GM10266 (cell line): Measurements from ENCODE around the gene TRIM9.

Experiments
- DNase-seq: peaks from one replicate; pipeline ENCODE4 v3.0.0; 2012; ENCODE audit errors: extremely low spot score
- TF ChIP-seq, protein P1 (sequence below): IDR thresholded peaks from 2 replicates; pipeline ENCODE4 v1.5.1; 2012; ENCODE audit warnings: mild to moderate bottlenecking, low read depth; ENCODE audit not compliant: control insufficient read depth, insufficient read depth; ENCODE audit errors: missing control alignments

Gene TRIM9

DNA sequence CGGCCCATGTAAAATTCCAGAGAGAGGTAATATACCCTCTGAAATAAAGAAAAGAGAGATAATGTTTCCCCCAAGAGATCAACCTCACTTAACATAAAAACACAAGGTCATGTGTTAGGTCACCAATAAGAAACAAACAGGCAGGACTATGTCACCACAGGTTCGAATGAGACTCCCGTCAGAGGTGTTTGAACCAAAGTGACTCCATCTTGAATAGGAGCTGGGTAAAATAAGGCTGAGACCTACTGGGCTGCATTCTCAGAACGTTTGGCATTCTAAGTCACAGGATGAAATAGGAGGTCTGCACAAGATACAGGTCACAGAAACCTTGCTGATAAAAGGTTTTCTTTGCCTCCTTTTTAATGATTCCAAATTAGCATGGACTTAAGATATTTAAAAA is 157.1 kb downstream of the TRIM9 start:
- TF ChIP-seq, protein P1, sequence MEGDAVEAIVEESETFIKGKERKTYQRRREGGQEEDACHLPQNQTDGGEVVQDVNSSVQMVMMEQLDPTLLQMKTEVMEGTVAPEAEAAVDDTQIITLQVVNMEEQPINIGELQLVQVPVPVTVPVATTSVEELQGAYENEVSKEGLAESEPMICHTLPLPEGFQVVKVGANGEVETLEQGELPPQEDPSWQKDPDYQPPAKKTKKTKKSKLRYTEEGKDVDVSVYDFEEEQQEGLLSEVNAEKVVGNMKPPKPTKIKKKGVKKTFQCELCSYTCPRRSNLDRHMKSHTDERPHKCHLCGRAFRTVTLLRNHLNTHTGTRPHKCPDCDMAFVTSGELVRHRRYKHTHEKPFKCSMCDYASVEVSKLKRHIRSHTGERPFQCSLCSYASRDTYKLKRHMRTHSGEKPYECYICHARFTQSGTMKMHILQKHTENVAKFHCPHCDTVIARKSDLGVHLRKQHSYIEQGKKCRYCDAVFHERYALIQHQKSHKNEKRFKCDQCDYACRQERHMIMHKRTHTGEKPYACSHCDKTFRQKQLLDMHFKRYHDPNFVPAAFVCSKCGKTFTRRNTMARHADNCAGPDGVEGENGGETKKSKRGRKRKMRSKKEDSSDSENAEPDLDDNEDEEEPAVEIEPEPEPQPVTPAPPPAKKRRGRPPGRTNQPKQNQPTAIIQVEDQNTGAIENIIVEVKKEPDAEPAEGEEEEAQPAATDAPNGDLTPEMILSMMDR: no peak

DNA sequence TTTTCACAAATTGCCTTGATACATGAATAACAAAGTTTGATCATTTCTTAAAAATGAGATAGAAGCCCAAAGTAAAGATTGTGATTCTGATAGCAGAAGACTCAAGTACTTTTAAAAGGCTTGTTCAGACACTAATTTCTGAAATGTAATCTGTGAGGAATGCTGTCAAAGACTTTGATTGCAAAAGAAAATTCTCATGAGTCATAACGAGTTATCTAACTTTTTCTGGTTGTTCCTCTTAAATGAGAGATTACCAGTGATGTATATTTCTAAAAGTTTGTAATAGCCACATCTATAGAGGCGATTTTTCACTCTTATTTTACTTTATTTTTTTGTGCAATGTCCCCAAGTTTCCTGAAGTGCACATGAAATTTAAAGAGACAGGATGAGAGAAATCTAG is 157.6 kb downstream of the TRIM9 start:
- DNase-seq: no peak
- TF ChIP-seq, protein P1: no peak

More for the DNA sequence above, 157.1 kb downstream of the TRIM9 start:
- DNase-seq: no peak

DNA sequence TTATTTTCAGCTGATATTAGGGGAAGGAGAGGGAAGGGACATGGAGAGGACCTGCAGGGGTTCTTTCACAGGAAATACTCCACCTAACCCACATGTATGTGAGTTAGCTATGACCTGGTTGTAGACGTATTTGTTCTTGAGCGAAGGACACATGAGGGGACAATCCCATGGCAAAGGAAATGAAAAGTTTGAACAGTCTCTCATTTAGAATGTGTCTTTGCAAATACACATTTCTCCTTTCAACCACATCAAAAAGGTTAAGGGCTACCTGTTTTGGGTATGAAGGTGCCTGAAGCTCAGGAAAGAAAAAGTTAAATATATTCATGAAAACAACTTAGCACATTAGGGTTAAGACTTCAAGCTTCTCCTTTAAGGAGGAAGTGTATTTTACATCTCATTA is 158.0 kb downstream of the TRIM9 start:
- no peak for DNase-seq
- TF ChIP-seq, protein P1: no peak

DNA sequence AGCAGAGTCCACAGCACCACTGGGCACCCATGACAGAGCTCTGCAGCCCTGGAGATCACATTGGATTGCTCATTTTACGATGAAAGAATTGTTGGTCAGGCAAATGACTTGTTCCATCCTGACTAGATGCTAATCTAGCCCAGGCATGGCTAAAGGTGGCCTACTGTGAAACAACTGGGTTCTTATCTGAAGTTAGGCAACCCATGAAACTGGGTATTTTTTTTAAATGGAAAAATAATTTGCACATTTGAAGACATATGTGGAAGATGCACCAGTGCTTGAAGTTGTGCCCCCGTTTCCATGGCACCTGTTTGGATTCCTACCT is 158.9 kb downstream of the TRIM9 start:
- DNase-seq: no peak
- TF ChIP-seq, protein P1: no peak

DNA sequence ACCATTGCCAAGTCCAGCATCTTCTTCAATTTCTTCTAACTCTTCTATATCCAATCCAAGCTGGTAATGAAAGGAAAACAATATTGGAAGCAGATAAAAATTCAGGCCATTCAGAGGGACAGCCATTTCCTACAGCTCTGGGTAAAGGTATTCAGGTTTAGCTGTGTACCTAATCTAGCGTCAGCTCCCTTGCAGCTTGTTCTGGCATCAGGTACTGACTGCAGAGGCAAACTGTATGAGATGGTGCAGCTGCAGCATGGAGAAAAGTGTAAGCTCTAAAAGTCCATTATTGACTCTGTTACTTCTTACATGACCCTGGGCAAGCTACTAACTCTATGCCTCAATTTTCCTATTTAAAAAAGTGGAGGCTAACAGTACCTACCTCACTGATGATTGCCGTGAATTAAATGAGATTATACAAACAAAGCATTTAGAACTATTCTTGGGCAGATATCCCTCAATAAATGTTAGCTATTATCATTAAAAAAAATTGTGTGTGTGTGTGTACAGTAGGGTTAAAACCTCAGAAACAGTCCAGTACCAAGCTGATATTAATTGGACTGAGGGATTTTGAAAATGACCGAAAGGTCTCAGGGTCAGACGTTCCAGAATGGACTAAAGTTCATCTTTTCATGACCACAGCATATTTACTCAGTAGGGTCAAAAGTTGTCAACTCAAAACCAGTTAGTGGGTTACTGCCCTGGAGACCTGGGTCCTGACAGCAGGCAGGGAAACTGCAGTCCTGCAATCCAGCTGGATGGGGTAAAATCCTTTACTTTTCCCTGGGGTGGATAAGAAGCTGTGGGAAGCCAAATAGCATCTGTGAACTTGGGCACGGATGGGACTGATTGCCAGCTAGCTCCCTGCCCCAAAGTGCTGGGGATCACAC is 159.5 kb downstream of the TRIM9 start:
- DNase-seq: no peak
- TF ChIP-seq, protein P1: no peak

DNA sequence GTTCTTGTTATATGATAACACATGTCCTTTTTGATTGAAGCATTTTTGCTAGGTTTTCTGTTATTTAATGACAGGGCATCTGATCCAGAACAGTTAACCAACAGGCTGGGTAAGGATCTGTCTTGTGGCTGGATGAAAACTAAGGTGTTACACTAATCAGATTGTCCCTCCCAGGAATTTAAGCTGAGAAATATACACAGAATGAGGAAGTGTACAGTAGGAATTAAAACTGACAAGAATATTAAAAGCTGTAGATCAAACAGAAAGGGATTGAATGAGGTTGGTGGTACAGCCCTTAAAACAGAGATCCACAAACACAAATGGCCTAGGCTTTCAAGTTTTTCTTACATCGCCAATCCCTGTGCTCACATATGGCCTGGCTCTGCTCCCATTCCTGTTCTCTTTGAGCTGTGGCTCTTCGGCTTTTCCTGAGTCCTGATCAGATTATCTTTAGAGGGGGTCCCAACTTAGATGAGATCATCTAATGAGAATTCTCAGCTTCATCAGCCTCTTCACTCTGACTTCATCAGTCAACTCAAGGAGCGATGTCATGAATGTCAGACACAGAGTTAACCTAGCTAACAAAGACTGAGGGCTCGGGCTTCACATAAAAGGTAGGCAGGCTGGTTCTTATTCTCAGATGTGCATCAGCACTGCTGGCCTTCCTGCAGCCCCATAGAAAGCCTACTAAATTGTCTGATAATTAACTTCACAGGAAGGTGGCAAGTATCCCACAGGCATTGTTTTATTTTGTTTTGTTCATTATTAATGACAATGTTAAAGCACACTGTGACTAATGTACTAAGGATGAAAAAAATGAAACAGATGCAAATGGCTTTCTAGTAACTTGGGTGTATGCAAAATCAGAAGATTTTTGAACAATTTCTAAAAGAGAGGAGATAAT is 162.1 kb downstream of the TRIM9 start:
- TF ChIP-seq, protein P1: no peak
- DNase-seq: no peak
